H1 (cell line): ENCODE measurements around the gene CSRNP3. TPM values are rescaled to one million over a fixed set of nuclear protein-coding genes. Genes with fewer than 3 reads are reported as not detected.
A peak's percentile ranks its signal among the peaks of the same experiment; 100 is the strongest.

Experiments used
- CTCF ChIA-PET: fragments of 300-600 bp; sonication (Branson Sonifier 250); formaldehyde crosslinking; loops from one replicate; lab custom pipeline; 2021; ENCODE audit not compliant: partially characterized antibody; lab: Charles Lee
- POLR2A ChIA-PET: fragments of 300-600 bp; sonication (Branson Sonifier 250); formaldehyde crosslinking; loops from one replicate; lab custom pipeline; 2021; ENCODE audit warnings: inconsistent platforms; ENCODE audit not compliant: partially characterized antibody; lab: Charles Lee
- DNase-seq, 2 experiments: peaks; one replicate each; pipeline versions ENCODE4 v3.0.0 to v3.0.0-alpha.2; 2010 to 2022; ENCODE audit warnings: low spot score in 2 of 2, low read depth in 1 of 2, mixed read lengths in 1 of 2
- FAIRE-seq: peaks from 2 replicates; lab custom pipeline; 2011; peaks lifted over from hg19 to GRCh38; lab: Jason Lieb, UNC
- H2AFZ ChIP-seq: 2 replicates; pipeline ENCODE4 v1.8.1; 2012; ENCODE audit warnings: low read length, inconsistent platforms
- H2AK5ac ChIP-seq: 2 replicates; pipeline ENCODE4 v1.6.1; 2013; ENCODE audit warnings: low read depth, low read length
- H2BK120ac ChIP-seq: replicated peaks from 2 replicates; pipeline ENCODE3; 2013; ENCODE audit warnings: low read depth, low read length, inconsistent platforms
- H2BK12ac ChIP-seq: 2 replicates; pipeline ENCODE4 v1.6.1; 2013; ENCODE audit warnings: low read depth, low read length
- H2BK15ac ChIP-seq: 2 replicates; pipeline ENCODE4 v1.6.1; 2013; ENCODE audit warnings: low read length
- H2BK20ac ChIP-seq: 2 replicates; pipeline ENCODE4 v1.6.1; 2013; ENCODE audit warnings: low read length
- H2BK5ac ChIP-seq: 2 replicates; pipeline ENCODE4 v1.6.1; 2013; ENCODE audit warnings: low read depth, low read length
- H3K14ac ChIP-seq: 2 replicates; pipeline ENCODE4 v1.6.1; 2013; ENCODE audit warnings: inconsistent platforms; ENCODE audit not compliant: insufficient read length
- H3K18ac ChIP-seq: 2 replicates; pipeline ENCODE4 v1.6.1; 2013; ENCODE audit warnings: low read length; ENCODE audit errors: extremely low read depth
- H3K23ac ChIP-seq: 2 replicates; pipeline ENCODE4 v1.6.1; 2013; ENCODE audit warnings: inconsistent platforms; ENCODE audit not compliant: insufficient read length
- H3K23me2 ChIP-seq: 2 replicates; pipeline ENCODE4 v1.6.1; 2013; ENCODE audit warnings: low read depth, low read length
- H3K27ac ChIP-seq: 2 replicates; pipeline ENCODE4 v1.6.1; 2011; ENCODE audit warnings: low read depth, low read length, inconsistent platforms
- H3K27me3 ChIP-seq, 4 experiments: replicated peaks in 1 of 4; 1 replicate in 1 of 4; 2 replicates in 3 of 4; pipeline versions ENCODE4 v1.6.1 to v1.8.1; 2011 to 2013; ENCODE audit warnings: low read length in 3 of 4, mild to moderate bottlenecking in 3 of 4, inconsistent platforms in 2 of 4, mixed read lengths in 2 of 4, moderate library complexity in 1 of 4; ENCODE audit not compliant: control insufficient read depth in 3 of 4, insufficient read depth in 3 of 4; ENCODE audit errors: extremely low read depth in 1 of 4
- H3K36me3 ChIP-seq, 4 experiments: 2 replicates each; pipeline versions ENCODE4 v1.6.1 to v1.8.1; 2011 to 2013; ENCODE audit warnings: mild to moderate bottlenecking in 4 of 4, low read length in 3 of 4, moderate library complexity in 2 of 4, control low read depth in 1 of 4, inconsistent platforms in 1 of 4; ENCODE audit not compliant: insufficient read depth in 4 of 4, control insufficient read depth in 2 of 4
- H3K4ac ChIP-seq: replicated peaks from 2 replicates; pipeline ENCODE3; 2013; ENCODE audit warnings: low read length, low read depth, mixed read lengths, inconsistent platforms; ENCODE audit not compliant: insufficient read length
- H3K4me1 ChIP-seq, 4 experiments: replicated peaks in 1 of 4; 1 replicate in 1 of 4; 2 replicates in 3 of 4; pipeline versions ENCODE4 v1.6.1 to v1.8.1; 2011 to 2013; ENCODE audit warnings: low read length in 3 of 4, inconsistent platforms in 2 of 4, mixed read lengths in 1 of 4; ENCODE audit not compliant: insufficient read depth in 4 of 4, control insufficient read depth in 3 of 4
- H3K4me2 ChIP-seq, 2 experiments: 2 replicates each; pipeline versions ENCODE4 v1.6.1 to v1.8.1; 2011 to 2013; ENCODE audit warnings: low read depth in 2 of 2, low read length in 2 of 2, control low read depth in 1 of 2, inconsistent platforms in 1 of 2, mild to moderate bottlenecking in 1 of 2; ENCODE audit not compliant: insufficient read depth in 1 of 2
- H3K4me3 ChIP-seq, 4 experiments: fragments of 200-600, 300-600 bp in 1 of 4; sonication (generic), shearing (Covaris generic), sonication (Bioruptor Twin) in 1 of 4; 2 replicates each; pipeline versions ENCODE4 v1.5.1 to v1.8.1; 2011 to 2016; ENCODE audit warnings: low read length in 4 of 4, low read depth in 3 of 4, control low read depth in 2 of 4, inconsistent platforms in 2 of 4, mild to moderate bottlenecking in 2 of 4, mixed read lengths in 1 of 4, moderate library complexity in 1 of 4; ENCODE audit not compliant: insufficient read depth in 2 of 4; ENCODE audit errors: extremely low read depth in 1 of 4
- H3K56ac ChIP-seq: replicated peaks from 2 replicates; pipeline ENCODE3; 2013; ENCODE audit warnings: low read depth, mild to moderate bottlenecking, mixed read lengths, low read length, inconsistent platforms; ENCODE audit not compliant: insufficient read length
- H3K79me1 ChIP-seq: 2 replicates; pipeline ENCODE4 v1.6.1; 2013; ENCODE audit warnings: low read depth, low read length, control low read depth
- H3K79me2 ChIP-seq, 2 experiments: 2 replicates each; pipeline versions ENCODE4 v1.6.1 to v1.8.1; 2012 to 2013; ENCODE audit warnings: low read length in 2 of 2, mild to moderate bottlenecking in 2 of 2, inconsistent platforms in 1 of 2; ENCODE audit not compliant: insufficient read depth in 2 of 2, control insufficient read depth in 1 of 2
- H3K9ac ChIP-seq, 4 experiments: replicated peaks in 1 of 4; 1 replicate in 1 of 4; 2 replicates in 3 of 4; pipeline versions ENCODE4 v1.6.1 to v1.8.1; 2011 to 2013; ENCODE audit warnings: low read depth in 3 of 4, low read length in 3 of 4, control low read depth in 2 of 4, mild to moderate bottlenecking in 2 of 4, moderate library complexity in 2 of 4, inconsistent platforms in 1 of 4; ENCODE audit errors: extremely low read depth in 1 of 4
- H3K9me3 ChIP-seq, 2 experiments: 2 replicates each; pipeline versions ENCODE4 v1.6.1 to v1.8.1; 2012 to 2013; ENCODE audit warnings: mild to moderate bottlenecking in 2 of 2, moderate library complexity in 2 of 2, control low read depth in 1 of 2, inconsistent platforms in 1 of 2, low read depth in 1 of 2, low read length in 1 of 2, mixed read lengths in 1 of 2; ENCODE audit not compliant: insufficient read depth in 2 of 2
- H4K20me1 ChIP-seq, 2 experiments: replicated peaks in 1 of 2; 2 replicates each; pipeline versions ENCODE3 to v1.8.1; 2011 to 2013; ENCODE audit warnings: inconsistent platforms in 2 of 2, low read length in 2 of 2, mild to moderate bottlenecking in 1 of 2; ENCODE audit not compliant: insufficient read depth in 2 of 2, control insufficient read depth in 1 of 2
- H4K5ac ChIP-seq: 2 replicates; pipeline ENCODE4 v1.6.1; 2013; ENCODE audit warnings: low read length, low read depth, mixed read lengths, inconsistent platforms; ENCODE audit not compliant: insufficient read length
- H4K8ac ChIP-seq: 2 replicates; pipeline ENCODE4 v1.8.0; 2013; ENCODE audit warnings: mild to moderate bottlenecking, moderate library complexity, low read length, inconsistent platforms; ENCODE audit not compliant: insufficient read depth; ENCODE audit errors: extremely low read depth
- H4K91ac ChIP-seq: replicated peaks from 2 replicates; pipeline ENCODE3; 2013; ENCODE audit warnings: low read length, mixed read lengths, inconsistent platforms; ENCODE audit not compliant: insufficient read length
- CEBPB ChIP-seq: IDR thresholded peaks from 2 replicates; pipeline ENCODE4 v1.6.1; 2012; ENCODE audit warnings: low read depth, low read length
- SP4 ChIP-seq: IDR thresholded peaks from 2 replicates; pipeline ENCODE4 v1.6.1; 2012; ENCODE audit warnings: low read length, inconsistent platforms
- whole genome bisulfite sequencing, 2 experiments: shearing (Covaris generic) in 1 of 2; methylation state at CpG; one replicate each; pipeline versions ENCODE4 v1.1.6 to v1.1.7; 2013 to 2015; ENCODE audit warnings: low lambda C conversion rate in 2 of 2, mixed read lengths in 2 of 2, inconsistent platforms in 1 of 2, low coverage in 1 of 2, missing lambda C conversion rate in 1 of 2; ENCODE audit not compliant: insufficient replicate concordance in 2 of 2, insufficient coverage in 1 of 2, insufficient read length in 1 of 2; ENCODE audit errors: extremely low coverage in 1 of 2, missing lambda C conversion rate in 1 of 2; 5-methylcytosine and 5-hydroxymethylcytosine counted together
- polyA plus RNA-seq, 7 experiments: library from polyadenylated mRNA; depleted of rRNA in 3 of 7; stranded (reverse) in 5 of 7; unstranded in 2 of 7; fragments of >200 nt in 5 of 7; fragments of 200-250 nt in 2 of 7; gene quantifications; 1 replicate in 5 of 7; 2 replicates in 1 of 7; 4 replicates in 1 of 7; pipeline versions ENCODE4 v1.2.1 to v1.2.3, GENCODE V29; 2011 to 2013; ENCODE audit warnings: missing spikeins in 2 of 7, mixed read lengths in 2 of 7
- total RNA-seq: library from RNA; stranded (reverse); fragmentation: NEBNext Ultra II Directional; extraction: Animal tissue kit (Norgen Biotek cat#: 25700); gene quantifications from 2 replicates; pipeline ENCODE4 v1.2.1, GENCODE V29; 2021

CSRNP3 gene
- total and polyA plus RNA-seq, 2 of the 8 experiments (the other 6 are each of a cell fraction or from before 2014, with no cell fraction given) = 1.3 to 6.5 TPM

- WGBS, 2 experiments = 92% methylated on average over 3 of the region's 3 CpGs; no CpG with 5 or more reads in 1 of the 2 experiments
- Histone ChIP-seq H3K79me1 (no peaks in the 10 kb centered on the region), H3K4ac (no peak overlapping the region), H2AK5ac (no peak overlapping the region), H3K4me1 (no peaks in the 10 kb centered on the region), H3K27me3 (peaks cover 0 to 1% (median 0%) of the 10 kb centered on the region in 4 experiments; a peak in 1 of 7 replicates), H2AFZ (no peak overlapping the region), H3K56ac (no peak overlapping the region), H3K4me3 (no peak overlapping the region), H4K20me1 (no peaks in the 10 kb centered on the region), H4K5ac (no peak overlapping the region), H3K9ac (no peak overlapping the region), H3K36me3 (no peaks in the 10 kb centered on the region), H3K4me2 (no peak overlapping the region), H3K79me2 (no peaks in the 10 kb centered on the region), H3K23me2 (no peaks in the 10 kb centered on the region), H3K18ac (no peak overlapping the region), H2BK5ac (no peak overlapping the region), H2BK120ac (no peak overlapping the region), H2BK15ac (no peak overlapping the region), H3K9me3 (no peaks in the 10 kb centered on the region), H3K27ac (no peak overlapping the region), H3K14ac (no peak overlapping the region), H4K8ac (no peak overlapping the region), H2BK12ac (no peak overlapping the region), H4K91ac (no peak overlapping the region), H3K23ac (no peak overlapping the region), H2BK20ac (no peak overlapping the region)
- no peak for DNase-seq
- peak; percentile 79 for TF ChIP-seq CEBPB
- TF ChIP-seq SP4 = no peak
- no peak for FAIRE-seq
- ChIA-PET POLR2A (no interaction called here), CTCF (interaction anchor here (1.0 to 1.2 kb wide), 2 partner anchors 28 to 210 kb away, joined by 3 read pairs; no protein-coding TSS in a partner anchor)
Measured at GRCh38 chr2:165601928-165602521, 132.5 kb downstream of the CSRNP3 start.
